Thymus (tissue), 11 donors: ENCODE results near the gene KLHL8. TPM values are rescaled to one million over a fixed set of nuclear protein-coding genes. Genes with fewer than 3 reads are reported as not detected.
"Not testable (repeated sequence)": the region's sequence is repeated elsewhere in the genome, so short reads cannot be mapped to it uniquely, and the experiment has no call there.

Experiments used
- DNase-seq, 9 donors: peaks; one replicate each; pipeline ENCODE4 v3.0.0-alpha.2; 2013; ENCODE audit warnings: low spot score in 9 of 9, low read depth in 6 of 9, missing footprints in 1 of 9
- H3K27ac ChIP-seq, 2 donors: one replicate each; pipeline ENCODE4 v1.5.1; 2013; ENCODE audit warnings: control low read depth in 1 of 2, low read depth in 1 of 2, low read length in 1 of 2, mild to moderate bottlenecking in 1 of 2, moderate library complexity in 1 of 2
- H3K27me3 ChIP-seq, 2 donors: one replicate each; pipeline ENCODE4 v1.5.1; 2013; ENCODE audit warnings: low read length in 1 of 2; ENCODE audit not compliant: control insufficient read depth in 2 of 2, insufficient read depth in 1 of 2
- H3K36me3 ChIP-seq, 2 donors: one replicate each; pipeline ENCODE4 v1.5.1; 2013; ENCODE audit warnings: low read length in 1 of 2, mild to moderate bottlenecking in 1 of 2, moderate library complexity in 1 of 2; ENCODE audit not compliant: control insufficient read depth in 2 of 2, insufficient read depth in 2 of 2
- H3K4me1 ChIP-seq, 2 donors: one replicate each; pipeline ENCODE4 v1.5.1; 2013; ENCODE audit warnings: low read length in 2 of 2; ENCODE audit not compliant: control insufficient read depth in 2 of 2, insufficient read depth in 2 of 2
- H3K4me3 ChIP-seq, 2 donors: one replicate each; pipeline ENCODE4 v1.5.1; 2013; ENCODE audit warnings: low read length in 2 of 2, control low read depth in 1 of 2, mild to moderate bottlenecking in 1 of 2
- H3K9me3 ChIP-seq, 2 donors: one replicate each; pipeline ENCODE4 v1.5.1; 2013; ENCODE audit warnings: low read length in 1 of 2, mild to moderate bottlenecking in 1 of 2; ENCODE audit not compliant: control insufficient read depth in 2 of 2, insufficient read depth in 1 of 2
- WGBS: extraction: QIAGEN DNeasy Blood & Tissue Kit; methylation state at CpG from one replicate; pipeline ENCODE4 v1.1.7; 2013; 5-methylcytosine and 5-hydroxymethylcytosine counted together
- polyA plus RNA-seq: library from polyadenylated mRNA; stranded (reverse); fragments of 200-250 nt; gene quantifications from one replicate; pipeline ENCODE4 v1.2.3, GENCODE V29; 2013
- total RNA-seq: library from RNA; stranded (reverse); fragments of 120-200 nt; gene quantifications from one replicate; pipeline ENCODE4 v1.2.4, GENCODE V29; 2013
- donor health status: healthy.

Gene KLHL8
- total and polyA plus RNA-seq, 2 donors: 4.2 to 9.1 TPM

DNA sequence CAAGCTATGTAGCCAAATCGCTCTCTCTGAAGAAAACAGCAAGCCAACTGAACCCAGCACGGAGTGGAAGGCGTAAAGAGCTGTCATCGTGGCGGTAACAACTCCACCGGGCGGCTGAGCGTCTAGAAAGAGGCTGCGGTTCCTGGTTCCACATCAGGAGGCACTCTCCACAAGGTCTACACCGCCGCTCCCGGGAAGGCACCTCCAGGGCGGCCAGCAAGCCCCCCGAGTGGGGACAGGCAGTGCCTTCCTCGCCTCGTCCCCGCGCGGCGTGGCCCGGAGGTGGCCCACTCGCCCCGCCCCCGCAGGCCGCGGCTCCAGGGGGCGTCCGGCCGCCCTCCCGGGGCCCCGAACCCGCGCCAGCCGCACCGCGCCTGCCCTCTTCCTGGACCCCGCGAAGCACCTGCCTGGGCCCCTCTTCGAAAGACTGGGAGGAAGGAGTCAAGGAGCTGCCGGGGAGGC, 755 bp downstream of the KLHL8 start:
- Histone ChIP-seq H3K27me3 (no peaks in the 10 kb centered on the region), H3K4me3 (peak overlapping the region; percentile 95 to 100), H3K9me3 (no peaks in the 10 kb centered on the region), H3K36me3 (no peaks in the 10 kb centered on the region), H3K27ac (peak overlapping the region; percentile 93 to 98), H3K4me1 (peaks cover 3 to 15% of the 10 kb centered on the region in 2 donors)
- peak in 7 of 9 donors; percentile 26 to 73 (median 44) for DNase-seq
- WGBS: under 1% methylated on average over 40 of the region's 40 CpGs

- H3K4me1 ChIP-seq: peaks cover 3 to 15% of the 10 kb centered on the region in 2 donors
Measured at GRCh38 chr4:87217235-87217763, 3.1 kb downstream of the KLHL8 start.

DNA sequence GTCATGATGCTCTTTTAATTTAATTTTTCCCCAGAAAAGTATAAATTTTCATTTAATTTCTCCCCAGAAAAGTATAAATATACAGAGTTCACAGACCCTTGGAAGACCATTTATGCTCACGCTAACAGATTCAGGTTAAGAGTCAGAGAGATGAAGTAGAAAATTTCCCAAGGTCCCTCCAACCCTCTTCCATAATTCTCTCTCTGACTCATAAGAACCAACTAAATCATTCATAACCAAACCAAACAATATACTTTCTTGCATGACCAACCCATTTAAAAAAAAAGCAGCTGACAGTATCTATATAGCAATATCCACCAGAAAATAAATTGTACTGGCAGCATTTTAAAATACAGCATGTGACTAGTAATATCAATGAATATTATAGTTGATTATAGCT, 3.9 kb downstream of the KLHL8 start:
- peaks cover 3 to 15% of the 10 kb centered on the region in 2 donors for H3K4me1 ChIP-seq
- no peak for DNase-seq
- 96% methylated on average over 1 of the region's 1 CpG for WGBS
- H3K36me3 ChIP-seq: no peaks in the 10 kb centered on the region
- no peak overlapping the region for H3K27ac ChIP-seq
- no peaks in the 10 kb centered on the region for H3K9me3 ChIP-seq
- no peaks in the 10 kb centered on the region for H3K27me3 ChIP-seq
- H3K4me3 ChIP-seq: no peak overlapping the region

More at GRCh38 chr4:87217235-87217763, 3.1 kb downstream of the KLHL8 start:
- H3K4me3 ChIP-seq, H3K36me3 ChIP-seq, H3K27me3 ChIP-seq, H3K9me3 ChIP-seq, DNase-seq, H3K27ac ChIP-seq: not testable (repeated sequence)
- 95% methylated on average over 6 of the region's 6 CpGs for WGBS

- DNase-seq: no peak
- H3K9me3 ChIP-seq: no peaks in the 10 kb centered on the region
- H3K4me1 ChIP-seq: peaks cover 2% of the 10 kb centered on the region in 2 donors
- no peak overlapping the region for H3K27ac ChIP-seq
- 88% methylated on average over 5 of the region's 5 CpGs for WGBS
- H3K27me3 ChIP-seq: no peaks in the 10 kb centered on the region
- H3K4me3 ChIP-seq: no peak overlapping the region
- H3K36me3 ChIP-seq: no peaks in the 10 kb centered on the region
Measured at GRCh38 chr4:87213421-87214075, 6.9 kb downstream of the KLHL8 start.

- Histone ChIP-seq H3K4me1 (peaks cover 0 to 2% of the 10 kb centered on the region in 2 donors), H3K9me3 (no peaks in the 10 kb centered on the region), H3K4me3 (no peak overlapping the region), H3K27ac (no peak overlapping the region), H3K27me3 (no peaks in the 10 kb centered on the region), H3K36me3 (no peaks in the 10 kb centered on the region)
- WGBS: 97% methylated on average over 5 of the region's 5 CpGs
- no peak for DNase-seq
Measured at GRCh38 chr4:87211249-87211952, 9.0 kb downstream of the KLHL8 start.

DNA sequence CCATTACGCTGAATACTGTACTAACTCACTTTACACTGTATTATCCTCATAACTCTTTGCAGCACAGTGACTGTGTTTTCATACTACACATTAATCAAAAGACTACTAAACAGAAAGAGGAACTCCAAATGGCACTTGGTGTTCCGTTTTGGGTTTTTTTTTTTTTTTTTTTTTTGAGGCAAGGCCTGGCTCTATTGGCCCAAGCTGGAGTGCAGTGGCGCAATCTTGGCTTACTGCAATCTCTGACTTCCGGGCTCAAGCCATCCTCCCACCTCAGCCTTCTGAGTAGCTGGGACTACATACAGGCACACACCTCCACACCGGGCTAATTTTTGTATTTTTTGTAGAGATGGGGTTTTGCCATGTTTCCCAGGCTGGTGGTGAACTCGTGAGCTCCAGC, 10.7 kb downstream of the KLHL8 start:
- 28% methylated on average over 6 of the region's 6 CpGs for WGBS
- H3K4me3 ChIP-seq: no peak overlapping the region
- H3K4me1 ChIP-seq: peaks cover 0 to 2% of the 10 kb centered on the region in 2 donors
- no peaks in the 10 kb centered on the region for H3K9me3 ChIP-seq
- peak in 2 of 9 donors; percentile 8 to 41 for DNase-seq
- no peaks in the 10 kb centered on the region for H3K27me3 ChIP-seq
- no peak overlapping the region for H3K27ac ChIP-seq
- no peaks in the 10 kb centered on the region for H3K36me3 ChIP-seq

DNA sequence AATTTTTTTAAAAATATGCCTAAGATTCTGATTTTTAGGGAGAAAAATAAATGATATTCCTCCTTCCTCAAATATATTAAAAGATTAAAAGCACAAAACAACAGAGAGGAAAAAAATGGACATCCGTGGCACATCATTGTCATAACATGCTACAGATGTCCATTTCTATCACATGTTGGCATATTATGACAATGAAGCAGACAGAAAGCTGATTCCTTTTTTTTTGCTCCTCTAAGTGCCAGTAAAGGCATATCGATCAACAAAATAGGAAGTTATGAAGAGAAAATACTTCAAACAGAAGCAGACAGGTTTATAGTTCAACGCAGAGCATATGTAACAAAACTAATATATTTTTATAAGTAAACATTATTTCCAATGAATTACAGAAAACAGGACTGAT, 11.2 kb downstream of the KLHL8 start:
- Histone ChIP-seq H3K4me1 (peaks cover 0 to 2% of the 10 kb centered on the region in 2 donors), H3K4me3 (no peak overlapping the region), H3K27ac (no peak overlapping the region), H3K27me3 (no peaks in the 10 kb centered on the region), H3K36me3 (no peaks in the 10 kb centered on the region), H3K9me3 (no peaks in the 10 kb centered on the region)
- no peak for DNase-seq
- WGBS: 25% methylated on average over 3 of the region's 3 CpGs

DNA sequence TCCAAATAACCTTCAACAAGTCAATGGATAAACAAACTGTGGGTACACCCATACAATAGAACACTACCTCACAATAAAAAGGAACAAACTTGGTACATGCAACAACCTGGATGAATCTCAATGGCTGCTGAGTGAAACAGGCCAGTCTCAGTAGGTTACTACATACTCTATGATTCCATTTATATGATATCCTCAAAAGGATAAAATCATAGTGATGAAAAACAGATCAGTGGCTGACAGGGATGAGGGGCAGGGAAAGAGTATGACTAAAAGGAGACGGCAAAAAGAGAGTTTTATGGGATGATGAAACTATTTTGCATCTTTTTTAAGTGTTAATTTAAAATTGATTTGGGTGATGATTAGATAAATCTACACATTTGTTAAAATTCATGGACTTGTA, 15.9 kb downstream of the KLHL8 start:
- H3K27ac ChIP-seq: no peak overlapping the region
- WGBS: 94% methylated on average over 1 of the region's 1 CpG
- H3K4me1 ChIP-seq: no peaks in the 10 kb centered on the region
- peaks cover 0 to 5% of the 10 kb centered on the region in 2 donors for H3K9me3 ChIP-seq
- H3K4me3 ChIP-seq: no peak overlapping the region
- H3K36me3 ChIP-seq: no peaks in the 10 kb centered on the region
- H3K27me3 ChIP-seq: no peaks in the 10 kb centered on the region
- no peak for DNase-seq

DNA sequence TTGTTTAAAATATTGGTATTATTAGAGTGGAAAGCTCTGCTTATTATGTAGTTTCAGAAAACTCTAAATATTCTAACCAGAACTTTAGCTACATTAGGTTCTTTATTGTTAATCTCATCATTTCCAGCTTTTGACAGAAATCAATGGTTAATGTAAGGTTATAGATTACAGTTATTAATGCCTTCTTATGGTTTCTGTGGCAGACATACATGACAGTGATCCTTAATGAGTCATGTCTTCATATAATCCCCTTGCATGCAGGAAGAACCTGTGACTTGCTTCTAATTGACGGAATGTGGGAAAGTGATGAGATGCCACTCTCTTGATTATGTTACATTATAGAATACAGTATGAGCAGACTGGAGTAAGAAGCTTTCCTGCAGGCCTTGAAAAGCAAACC, 23.5 kb downstream of the KLHL8 start:
- DNase-seq: no peak
- Histone ChIP-seq H3K27me3 (no peaks in the 10 kb centered on the region), H3K4me3 (no peak overlapping the region), H3K27ac (no peak overlapping the region), H3K9me3 (no peaks in the 10 kb centered on the region), H3K36me3 (no peaks in the 10 kb centered on the region), H3K4me1 (no peaks in the 10 kb centered on the region)
- WGBS: 92% methylated on average over 1 of the region's 1 CpG
